ENCODE measurements around the gene ENO1. TPM values are rescaled to one million over a fixed set of nuclear protein-coding genes. Genes with fewer than 3 reads are reported as not detected.

Gene ENO1
- total and polyA plus RNA-seq, 2 of the 8 experiments (the other 6 are each of a cell fraction or from before 2014, with no cell fraction given), result 1,763 to 2,117 TPM

DNA sequence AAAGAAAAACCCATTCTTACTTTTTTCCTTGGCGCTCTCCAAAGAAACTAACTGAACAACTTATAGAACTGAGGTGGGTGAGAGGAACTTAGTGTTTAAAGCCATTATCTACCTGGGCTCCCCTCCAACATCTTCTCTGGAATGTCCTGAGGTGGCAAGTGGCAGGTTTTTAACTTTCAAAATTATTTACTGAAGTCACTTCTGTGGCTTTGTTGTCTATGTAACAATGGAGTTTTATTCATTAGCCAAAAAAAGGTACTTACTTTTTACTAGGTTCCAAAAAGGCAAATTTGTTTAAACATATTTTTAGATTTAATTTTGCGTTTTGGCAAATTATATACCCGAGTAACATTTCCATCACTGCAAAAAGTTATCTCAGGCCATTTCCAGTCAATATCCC is 2.4 kb downstream of the ENO1 start (continued):
- TF ChIP-seq, protein P1, sequence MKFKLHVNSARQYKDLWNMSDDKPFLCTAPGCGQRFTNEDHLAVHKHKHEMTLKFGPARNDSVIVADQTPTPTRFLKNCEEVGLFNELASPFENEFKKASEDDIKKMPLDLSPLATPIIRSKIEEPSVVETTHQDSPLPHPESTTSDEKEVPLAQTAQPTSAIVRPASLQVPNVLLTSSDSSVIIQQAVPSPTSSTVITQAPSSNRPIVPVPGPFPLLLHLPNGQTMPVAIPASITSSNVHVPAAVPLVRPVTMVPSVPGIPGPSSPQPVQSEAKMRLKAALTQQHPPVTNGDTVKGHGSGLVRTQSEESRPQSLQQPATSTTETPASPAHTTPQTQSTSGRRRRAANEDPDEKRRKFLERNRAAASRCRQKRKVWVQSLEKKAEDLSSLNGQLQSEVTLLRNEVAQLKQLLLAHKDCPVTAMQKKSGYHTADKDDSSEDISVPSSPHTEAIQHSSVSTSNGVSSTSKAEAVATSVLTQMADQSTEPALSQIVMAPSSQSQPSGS (IDR thresholded peaks at IDR 0.05; ENCODE audit: low read length), result no peak
- no peak for TF ChIP-seq BRCA1 (IDR thresholded peaks at IDR 0.05; ENCODE audit: low read depth, low read length)
- TF ChIP-seq BACH1 (IDR thresholded peaks at IDR 0.05; ENCODE audit: low read length), result no peak
- TF ChIP-seq SP1 (IDR thresholded peaks at IDR 0.05; ENCODE audit: low read depth, low read length), result no peak

Data from H1 (cell line).